ENCODE data around the gene CTXND1.

CTXND1 gene

GRCh38 chr15:80169768-80170357, 82.2 kb downstream of the CTXND1 start:
- Histone ChIP-seq H3K4me3 (replicated peaks; ENCODE audit: low read depth, low read length) (no peak overlapping the region), H3K27me3 (replicated peaks; ENCODE audit: control insufficient read depth, insufficient read depth, low read length) (no peaks in the 10 kb centered on the region)
- DNase-seq (ENCODE audit: extremely low read depth, insufficient read length) = no peak

GRCh38 chr15:80168421-80168820, 83.6 kb downstream of the CTXND1 start:
- TF ChIP-seq, protein P1, sequence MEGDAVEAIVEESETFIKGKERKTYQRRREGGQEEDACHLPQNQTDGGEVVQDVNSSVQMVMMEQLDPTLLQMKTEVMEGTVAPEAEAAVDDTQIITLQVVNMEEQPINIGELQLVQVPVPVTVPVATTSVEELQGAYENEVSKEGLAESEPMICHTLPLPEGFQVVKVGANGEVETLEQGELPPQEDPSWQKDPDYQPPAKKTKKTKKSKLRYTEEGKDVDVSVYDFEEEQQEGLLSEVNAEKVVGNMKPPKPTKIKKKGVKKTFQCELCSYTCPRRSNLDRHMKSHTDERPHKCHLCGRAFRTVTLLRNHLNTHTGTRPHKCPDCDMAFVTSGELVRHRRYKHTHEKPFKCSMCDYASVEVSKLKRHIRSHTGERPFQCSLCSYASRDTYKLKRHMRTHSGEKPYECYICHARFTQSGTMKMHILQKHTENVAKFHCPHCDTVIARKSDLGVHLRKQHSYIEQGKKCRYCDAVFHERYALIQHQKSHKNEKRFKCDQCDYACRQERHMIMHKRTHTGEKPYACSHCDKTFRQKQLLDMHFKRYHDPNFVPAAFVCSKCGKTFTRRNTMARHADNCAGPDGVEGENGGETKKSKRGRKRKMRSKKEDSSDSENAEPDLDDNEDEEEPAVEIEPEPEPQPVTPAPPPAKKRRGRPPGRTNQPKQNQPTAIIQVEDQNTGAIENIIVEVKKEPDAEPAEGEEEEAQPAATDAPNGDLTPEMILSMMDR (IDR thresholded peaks at IDR 0.05; ENCODE audit: insufficient read depth, low read length, poor library complexity, severe bottlenecking) = no peak
- Histone ChIP-seq H3K4me3 (replicated peaks; ENCODE audit: low read depth, low read length) (no peak overlapping the region), H3K27me3 (replicated peaks; ENCODE audit: control insufficient read depth, insufficient read depth, low read length) (no peaks in the 10 kb centered on the region), H3K36me3 (ENCODE audit: control insufficient read depth, insufficient read depth, low read length) (peaks cover 5% of the 10 kb centered on the region)
- DNase-seq (ENCODE audit: extremely low read depth, insufficient read length) = no peak

More at GRCh38 chr15:80169768-80170357, 82.2 kb downstream of the CTXND1 start:
- H3K36me3 ChIP-seq (ENCODE audit: control insufficient read depth, insufficient read depth, low read length) = peaks cover 8% of the 10 kb centered on the region
- TF ChIP-seq, protein P1 (IDR thresholded peaks at IDR 0.05; ENCODE audit: insufficient read depth, low read length, poor library complexity, severe bottlenecking) = no peak

- TF ChIP-seq, protein P1 (IDR thresholded peaks at IDR 0.05; ENCODE audit: insufficient read depth, low read length, poor library complexity, severe bottlenecking) = no peak
- Histone ChIP-seq H3K4me3 (replicated peaks; ENCODE audit: low read depth, low read length) (no peak overlapping the region), H3K27me3 (replicated peaks; ENCODE audit: control insufficient read depth, insufficient read depth, low read length) (no peaks in the 10 kb centered on the region), H3K36me3 (ENCODE audit: control insufficient read depth, insufficient read depth, low read length) (peaks cover 2% of the 10 kb centered on the region)
- no peak for DNase-seq (ENCODE audit: extremely low read depth, insufficient read length)
Measured at GRCh38 chr15:80167936-80168335, 84.1 kb downstream of the CTXND1 start.

- peaks cover 5% of the 10 kb centered on the region for H3K36me3 ChIP-seq (ENCODE audit: control insufficient read depth, insufficient read depth, low read length)
- DNase-seq (ENCODE audit: extremely low read depth, insufficient read length) = no peak
- TF ChIP-seq, protein P1 (IDR thresholded peaks at IDR 0.05; ENCODE audit: insufficient read depth, low read length, poor library complexity, severe bottlenecking) = no peak
Measured at GRCh38 chr15:80163897-80164296, 88.1 kb downstream of the CTXND1 start.

GRCh38 chr15:80163217-80163616, 88.8 kb downstream of the CTXND1 start:
- H3K4me3 ChIP-seq (replicated peaks; ENCODE audit: low read depth, low read length) = no peak overlapping the region
- no peaks in the 10 kb centered on the region for H3K27me3 ChIP-seq (replicated peaks; ENCODE audit: control insufficient read depth, insufficient read depth, low read length)
- DNase-seq (ENCODE audit: extremely low read depth, insufficient read length) = no peak
- H3K36me3 ChIP-seq (ENCODE audit: control insufficient read depth, insufficient read depth, low read length) = peaks cover 5% of the 10 kb centered on the region
- TF ChIP-seq, protein P1 (IDR thresholded peaks at IDR 0.05; ENCODE audit: insufficient read depth, low read length, poor library complexity, severe bottlenecking) = no peak

More at GRCh38 chr15:80163897-80164296, 88.1 kb downstream of the CTXND1 start:
- Histone ChIP-seq H3K27me3 (replicated peaks; ENCODE audit: control insufficient read depth, insufficient read depth, low read length) (no peaks in the 10 kb centered on the region), H3K4me3 (replicated peaks; ENCODE audit: low read depth, low read length) (no peak overlapping the region)

Data from GM06990 (cell line).